ENCODE results near the gene DAZAP1.
A peak's percentile ranks its signal among the peaks of the same experiment; 100 is the strongest.

The DAZAP1 gene

DNA sequence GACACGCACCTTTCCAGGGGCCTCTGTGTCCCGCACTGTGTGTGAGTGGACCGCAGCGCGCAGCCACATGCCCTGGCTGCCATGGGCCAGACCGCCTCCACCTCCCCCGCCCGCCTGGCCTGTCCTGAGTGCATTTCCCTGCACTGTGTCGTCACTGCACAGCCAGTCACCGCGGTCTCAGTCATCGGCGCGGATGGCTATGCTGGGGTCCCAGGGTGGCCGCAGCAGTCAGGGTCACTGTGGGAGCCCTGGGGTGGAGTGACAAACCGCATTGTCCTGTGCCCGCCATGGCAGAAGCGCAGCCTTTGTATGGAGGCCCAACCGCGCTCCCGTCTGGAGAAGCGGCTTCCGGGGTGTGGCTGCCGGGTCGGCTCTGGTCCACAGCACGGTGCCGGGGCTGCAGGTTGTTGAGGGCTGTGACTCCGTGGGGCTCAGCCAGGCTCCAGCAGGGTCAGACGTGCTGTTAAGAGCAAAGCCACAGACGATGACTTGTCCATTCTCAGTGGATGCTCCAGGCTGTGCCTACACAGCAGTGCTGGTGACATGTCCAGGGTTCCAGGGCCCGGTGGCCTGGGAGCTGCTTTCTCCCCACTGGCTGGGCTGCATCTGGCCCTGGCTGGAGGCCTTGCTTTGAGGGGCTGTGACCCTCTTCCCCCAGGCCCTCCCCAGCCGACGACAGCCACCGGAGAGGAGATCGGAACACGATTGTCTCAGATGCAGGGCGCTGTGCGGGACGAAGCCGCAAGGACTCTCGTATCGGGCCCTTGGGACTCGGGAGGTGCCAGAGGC is 30.0 kb upstream of the DAZAP1 start:
- DNase-seq = no peak

DNA sequence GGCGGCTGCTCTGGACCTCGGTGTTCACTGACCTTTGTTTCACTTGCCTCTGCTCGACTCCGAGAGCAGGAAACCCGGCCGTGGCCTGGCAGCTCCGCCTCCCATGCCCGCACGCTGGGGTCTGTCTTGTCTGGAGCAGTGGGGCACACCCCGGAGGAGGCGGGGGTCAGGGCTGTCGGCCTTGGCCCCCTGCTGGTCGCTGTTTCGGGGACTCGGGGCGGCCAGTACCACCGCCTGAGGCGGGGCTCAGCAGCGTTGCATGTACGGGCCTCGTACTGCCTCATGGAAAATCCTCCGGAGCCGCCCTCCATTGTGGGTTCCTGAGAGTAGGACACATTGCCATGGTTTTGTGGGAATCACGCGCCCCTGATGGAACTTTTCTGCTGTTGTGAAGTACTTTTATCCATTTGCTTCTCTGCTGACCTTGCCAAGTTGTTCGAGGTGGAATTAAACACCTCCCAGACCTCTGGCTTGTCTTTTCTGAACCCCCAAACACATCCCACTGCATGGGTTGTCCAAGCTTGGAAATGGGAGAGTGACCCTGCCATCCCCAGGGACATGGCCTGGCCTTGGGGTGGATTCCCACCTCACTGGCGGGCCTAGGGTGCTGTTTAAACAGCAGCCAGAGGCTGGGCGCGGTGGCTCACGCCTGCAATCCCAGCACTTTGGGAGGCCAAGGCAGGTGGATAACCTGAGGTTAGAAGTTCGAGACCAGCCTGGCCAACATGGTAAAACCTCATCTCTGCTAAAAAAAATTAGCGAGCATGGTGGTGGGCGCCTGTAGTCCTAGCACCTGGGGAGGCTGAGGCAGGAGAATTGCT is 29.2 kb upstream of the DAZAP1 start:
- no peak for DNase-seq

DNA sequence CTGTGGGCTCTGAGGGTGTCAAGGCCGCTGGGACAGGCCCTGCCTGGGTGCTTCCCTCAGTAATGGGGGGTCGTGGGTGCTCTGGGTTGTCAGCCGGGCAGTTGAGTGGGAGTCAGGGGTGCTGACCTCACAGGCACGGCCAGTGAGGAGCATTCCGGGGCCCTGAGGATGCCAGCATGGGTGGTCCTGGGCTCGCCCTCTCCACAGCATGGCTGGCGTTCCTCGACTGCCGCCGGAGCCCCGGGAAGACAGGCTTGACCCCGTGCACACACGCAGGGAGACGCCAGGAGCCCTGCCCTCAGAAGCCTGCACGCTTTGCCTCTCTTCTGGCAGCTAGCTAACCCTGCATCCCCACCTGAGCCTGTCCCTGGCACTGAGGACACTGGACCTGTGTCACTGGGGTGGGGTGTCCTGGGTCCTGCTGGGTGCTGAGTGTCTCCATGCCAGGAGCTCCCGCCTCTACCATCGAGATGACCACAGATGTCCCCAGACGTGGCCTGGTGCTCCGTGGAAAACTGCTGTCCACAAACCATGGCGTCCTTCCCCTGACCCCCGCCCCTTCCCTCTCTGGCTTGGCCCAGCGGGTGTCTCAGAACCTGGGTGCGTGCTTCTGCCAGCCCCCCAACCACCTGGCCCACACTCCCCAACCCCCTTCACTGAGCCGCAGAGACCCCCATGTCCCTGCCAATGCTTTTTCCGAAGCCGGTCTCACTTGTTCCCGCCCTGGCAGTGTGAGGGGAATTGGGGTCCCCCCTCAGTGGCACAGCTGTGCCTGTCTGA is 28.1 kb upstream of the DAZAP1 start:
- no peak for DNase-seq

DNA sequence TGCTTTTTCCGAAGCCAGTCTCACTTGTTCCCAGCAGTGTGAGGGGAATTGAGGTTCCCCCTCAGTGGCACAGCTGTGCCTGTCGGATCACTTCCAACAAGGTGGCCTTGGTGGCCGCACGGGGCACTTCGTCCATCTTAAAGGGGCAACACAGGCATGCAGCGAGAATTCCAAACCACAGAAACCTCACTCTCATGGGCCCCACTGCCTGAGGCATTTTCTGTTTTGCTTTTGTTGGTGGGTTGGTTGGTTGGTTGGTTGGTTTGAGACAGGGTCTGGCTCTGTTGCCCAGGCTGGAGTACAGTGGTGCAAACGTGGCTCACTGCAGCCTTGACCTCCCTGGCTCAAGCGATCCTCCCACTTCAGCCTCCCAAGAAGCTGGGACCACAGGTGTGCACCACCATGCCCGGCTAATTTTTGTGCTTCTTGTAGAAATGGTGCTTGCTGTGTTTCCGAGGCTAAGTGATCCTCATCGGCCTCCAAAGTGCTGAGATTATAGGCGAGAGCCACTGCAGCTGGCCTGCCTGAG is 27.4 kb upstream of the DAZAP1 start:
- DNase-seq = no peak

DNA sequence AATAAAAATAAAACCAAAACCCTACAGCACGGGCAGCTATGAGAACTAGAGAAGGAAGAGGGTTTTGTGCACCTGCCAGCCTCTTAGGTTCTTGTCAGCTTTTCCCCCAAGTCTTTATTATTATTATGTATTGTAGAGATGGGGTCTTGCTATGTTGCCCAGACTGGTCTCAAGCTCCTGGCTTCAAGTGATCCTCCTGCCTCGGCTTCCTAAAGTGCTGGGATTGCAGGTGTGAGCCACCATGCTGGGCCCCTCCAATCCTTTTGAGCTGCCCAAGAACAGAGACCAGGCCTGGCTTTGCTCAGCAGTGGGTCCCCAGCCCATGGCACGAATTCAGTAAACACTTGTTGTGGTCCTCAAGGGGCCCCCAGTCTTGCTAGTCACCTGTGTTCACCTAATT is 25.1 kb upstream of the DAZAP1 start:
- DNase-seq = no peak

DNA sequence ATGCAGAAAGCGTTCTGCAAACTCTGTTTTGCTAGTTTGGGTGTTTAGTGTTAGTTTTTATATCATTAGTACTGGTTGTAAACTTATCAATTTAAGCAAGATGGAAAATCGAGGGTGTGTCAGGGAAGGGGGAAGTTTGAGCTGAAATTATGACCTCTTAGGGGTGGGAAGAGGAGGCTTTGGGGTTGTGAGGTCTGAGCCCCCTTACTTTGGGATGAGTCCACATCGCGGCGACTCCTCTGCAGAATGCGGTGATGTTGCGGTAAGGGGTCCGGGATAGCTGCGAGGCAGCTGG is 24.4 kb upstream of the DAZAP1 start:
- no peak for DNase-seq

DNA sequence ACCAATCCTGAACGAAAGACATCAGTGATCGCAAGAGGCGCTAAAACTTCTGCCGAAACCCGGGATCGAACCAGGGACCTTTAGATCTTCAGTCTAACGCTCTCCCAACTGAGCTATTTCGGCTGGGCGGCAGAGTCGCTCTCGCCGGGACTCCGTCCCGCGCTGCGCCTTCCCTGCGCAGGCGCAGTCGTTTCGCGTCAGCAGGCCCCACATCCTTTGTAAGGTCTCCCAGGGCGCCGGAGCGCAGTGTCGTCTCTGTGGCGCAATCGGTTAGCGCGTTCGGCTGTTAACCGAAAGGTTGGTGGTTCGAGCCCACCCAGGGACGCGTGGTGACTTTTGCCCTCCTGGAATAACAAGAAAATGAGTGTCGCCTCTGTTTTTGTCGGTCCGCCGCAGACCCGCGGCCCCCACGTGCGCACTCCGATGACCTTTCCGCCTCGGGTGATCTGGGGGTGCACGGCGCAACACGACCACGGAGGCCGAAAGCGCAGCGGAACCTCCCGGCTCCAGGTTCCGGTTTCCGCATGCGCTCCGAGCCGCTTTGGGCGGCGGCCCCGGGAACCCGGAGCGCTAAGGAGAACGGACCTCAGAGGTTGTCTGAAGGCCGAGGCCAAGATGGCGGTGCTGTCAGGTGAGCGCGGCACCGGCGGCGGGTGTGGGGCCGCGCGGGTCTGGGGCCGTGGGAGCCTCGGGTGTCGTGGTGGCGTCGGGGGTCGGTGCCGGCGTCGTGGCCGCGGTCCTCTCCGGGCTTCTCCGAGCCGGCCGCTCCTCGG is 23.9 kb upstream of the DAZAP1 start, which contains the start of gene NDUFS7:
Gene NDUFS7 (plus strand): TSS at position 596 of the 773 bp plus-strand sequence. CDS start 20 bp downstream, at position 616.
- DNase-seq = peak; percentile 61

DNA sequence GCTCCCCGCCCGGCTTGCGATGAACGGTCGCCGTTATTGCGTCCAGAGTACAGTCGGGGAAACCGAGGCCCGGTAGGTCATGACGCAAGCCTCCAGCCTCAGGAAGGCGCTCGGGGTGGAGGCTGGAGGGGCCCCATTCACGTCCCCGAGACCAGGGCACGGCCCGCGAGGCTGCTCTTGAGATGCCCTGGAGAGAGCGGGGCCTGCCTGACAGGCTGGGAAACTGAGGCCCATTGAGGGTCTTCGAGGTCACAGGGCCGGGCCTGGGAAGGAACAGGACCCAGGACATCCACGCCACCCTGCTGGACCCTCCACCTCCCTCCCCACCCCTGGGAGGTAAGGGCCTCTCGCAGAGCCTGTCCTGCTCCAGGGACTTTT is 23.3 kb upstream of the DAZAP1 start:
- no peak for DNase-seq

DNA sequence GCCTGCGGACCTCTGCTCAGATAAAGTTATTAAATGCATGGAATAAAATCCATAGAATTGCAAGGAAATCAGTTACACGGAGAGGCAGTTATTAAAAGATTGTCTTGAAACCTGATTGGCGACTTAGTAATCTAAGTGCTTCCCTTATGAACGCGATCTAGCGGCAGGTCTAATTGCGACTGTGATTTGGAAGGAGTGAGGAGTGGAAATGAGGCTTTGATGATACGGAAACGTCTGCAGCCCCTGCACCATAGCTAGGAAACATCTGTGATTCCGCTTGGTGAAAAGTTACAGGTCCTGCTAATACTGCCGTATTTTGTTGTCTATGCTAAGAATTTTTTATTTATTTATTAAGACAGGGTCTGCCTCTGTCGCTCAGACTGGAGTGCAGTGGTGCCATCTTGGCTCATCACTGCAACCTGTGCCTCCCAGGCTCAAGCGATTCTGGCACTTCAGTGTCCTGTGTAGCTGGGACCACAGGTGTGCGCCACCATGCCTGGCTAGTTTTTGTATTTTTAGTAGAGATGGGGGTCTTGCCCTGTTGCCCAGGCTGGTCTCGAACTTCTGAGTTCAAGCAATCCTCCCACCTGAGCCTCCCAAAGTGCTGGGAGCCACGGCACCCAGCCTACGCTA is 22.8 kb upstream of the DAZAP1 start:
- no peak for DNase-seq

DNA sequence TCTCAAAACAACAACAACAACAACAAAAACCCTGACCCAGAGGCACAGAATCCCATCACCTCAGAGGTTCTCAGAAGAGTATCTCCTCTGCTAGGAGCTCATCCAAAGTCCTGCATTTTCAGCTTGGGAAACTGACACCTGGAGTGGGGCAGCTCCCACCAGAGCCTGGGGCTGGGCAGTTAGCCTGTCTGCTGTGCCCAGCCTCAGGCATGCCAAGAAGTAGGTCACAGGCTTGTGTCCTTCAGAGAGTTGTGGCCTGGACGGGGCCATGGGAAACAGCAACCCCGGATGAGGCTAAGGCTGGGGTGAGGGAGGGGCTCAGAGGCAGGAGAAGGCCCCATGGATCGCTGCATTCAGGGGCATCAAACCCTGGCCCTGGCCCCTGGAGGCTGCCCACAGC is 21.6 kb upstream of the DAZAP1 start:
- DNase-seq = no peak

DNA sequence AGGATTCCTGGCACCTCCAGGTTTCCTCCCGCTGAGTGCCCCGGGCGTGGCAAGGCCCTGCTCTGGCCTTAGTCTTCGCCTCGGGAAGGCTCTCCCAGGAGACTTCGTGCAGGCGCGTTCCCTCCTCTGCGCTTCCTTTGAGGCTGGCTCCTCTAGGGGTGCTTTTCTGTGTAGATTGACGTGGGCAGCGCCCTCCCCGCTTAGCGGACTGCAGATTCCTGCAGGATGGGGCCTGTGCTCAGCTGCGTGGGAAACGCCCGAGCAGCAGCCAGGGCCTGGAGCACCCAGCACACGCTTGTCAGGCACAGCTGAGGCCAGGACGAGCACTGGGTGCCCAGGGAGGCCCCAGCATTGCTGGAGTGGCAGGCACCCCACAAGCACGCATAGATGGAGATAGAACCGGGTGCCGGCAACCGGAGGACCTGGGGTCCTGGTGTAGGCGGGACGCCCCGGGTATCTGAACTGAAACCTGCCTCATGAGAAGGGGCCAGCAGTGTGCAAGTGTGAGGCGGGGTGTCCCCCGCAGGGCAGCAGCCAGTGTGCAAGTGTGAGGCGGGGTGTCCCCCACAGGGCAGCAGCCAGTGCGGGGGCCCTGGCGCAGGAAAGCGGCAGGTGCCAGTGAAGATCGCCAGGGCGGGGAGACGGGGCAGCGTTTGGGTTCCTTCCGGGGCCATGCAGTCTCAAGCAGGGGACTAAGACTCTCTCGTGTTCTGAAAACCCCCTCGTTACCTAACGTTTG is 20.3 kb upstream of the DAZAP1 start:
- no peak for DNase-seq

DNA sequence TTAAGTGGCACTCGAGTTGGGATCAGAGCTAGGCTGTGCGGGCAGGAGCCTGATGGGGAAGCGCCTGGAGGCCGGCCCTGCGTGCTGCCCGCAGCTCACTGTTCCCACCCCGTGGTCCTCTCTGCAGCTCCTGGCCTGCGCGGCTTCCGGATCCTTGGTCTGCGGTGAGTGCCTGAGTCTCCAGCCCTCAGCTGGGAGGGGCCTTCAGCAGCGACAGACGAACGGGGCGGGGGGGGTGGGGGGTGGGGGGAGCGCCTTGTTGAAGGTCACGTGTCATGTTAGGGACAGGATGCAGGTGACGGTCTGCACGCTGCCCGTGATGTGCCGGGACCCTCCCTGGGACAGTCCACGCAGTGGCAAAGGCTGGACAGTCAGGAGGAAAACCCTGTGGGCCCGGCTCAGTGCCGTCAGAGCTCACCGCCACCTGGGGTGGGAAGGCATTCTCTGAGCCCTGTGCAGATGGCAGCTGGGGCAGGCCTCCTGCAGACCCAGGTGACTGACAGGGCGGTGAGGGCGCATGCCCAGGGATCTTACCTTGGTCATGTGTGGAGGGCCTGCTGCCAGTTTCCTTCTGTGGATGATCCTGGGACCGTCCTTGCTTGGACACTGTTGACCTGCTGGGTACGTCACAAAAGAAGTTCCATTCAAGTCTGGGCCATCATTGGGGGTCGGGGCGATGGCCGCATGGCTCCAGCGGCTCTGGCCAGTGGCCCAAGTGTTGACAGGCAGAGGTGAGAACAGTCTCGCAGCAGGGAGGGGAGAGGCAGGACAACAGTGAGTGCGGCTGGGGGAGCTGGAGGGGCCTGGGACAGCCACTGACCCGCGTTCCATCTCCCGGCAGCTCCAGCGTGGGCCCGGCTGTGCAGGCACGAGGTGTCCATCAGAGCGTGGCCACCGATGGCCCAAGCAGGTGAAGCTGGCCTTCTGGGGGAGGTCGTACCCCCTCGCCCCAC is 19.4 kb upstream of the DAZAP1 start:
- DNase-seq = no peak

DNA sequence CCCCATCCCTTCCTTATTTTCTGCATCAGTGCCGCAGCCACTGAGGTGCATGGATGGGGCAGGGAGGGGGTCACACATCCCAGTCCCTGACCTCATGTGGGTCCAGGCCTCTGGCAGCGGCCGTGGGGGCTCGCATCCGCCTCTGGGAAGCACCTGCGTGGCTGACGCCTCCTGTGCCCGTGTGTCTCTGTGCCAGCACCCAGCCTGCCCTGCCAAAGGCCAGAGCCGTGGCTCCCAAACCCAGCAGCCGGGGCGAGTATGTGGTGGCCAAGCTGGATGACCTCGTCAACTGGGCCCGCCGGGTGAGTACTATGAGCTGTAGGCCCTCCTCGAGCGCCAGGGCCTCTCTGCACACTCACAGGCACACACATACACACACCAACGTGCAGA is 18.8 kb upstream of the DAZAP1 start:
- no peak for DNase-seq

DNA sequence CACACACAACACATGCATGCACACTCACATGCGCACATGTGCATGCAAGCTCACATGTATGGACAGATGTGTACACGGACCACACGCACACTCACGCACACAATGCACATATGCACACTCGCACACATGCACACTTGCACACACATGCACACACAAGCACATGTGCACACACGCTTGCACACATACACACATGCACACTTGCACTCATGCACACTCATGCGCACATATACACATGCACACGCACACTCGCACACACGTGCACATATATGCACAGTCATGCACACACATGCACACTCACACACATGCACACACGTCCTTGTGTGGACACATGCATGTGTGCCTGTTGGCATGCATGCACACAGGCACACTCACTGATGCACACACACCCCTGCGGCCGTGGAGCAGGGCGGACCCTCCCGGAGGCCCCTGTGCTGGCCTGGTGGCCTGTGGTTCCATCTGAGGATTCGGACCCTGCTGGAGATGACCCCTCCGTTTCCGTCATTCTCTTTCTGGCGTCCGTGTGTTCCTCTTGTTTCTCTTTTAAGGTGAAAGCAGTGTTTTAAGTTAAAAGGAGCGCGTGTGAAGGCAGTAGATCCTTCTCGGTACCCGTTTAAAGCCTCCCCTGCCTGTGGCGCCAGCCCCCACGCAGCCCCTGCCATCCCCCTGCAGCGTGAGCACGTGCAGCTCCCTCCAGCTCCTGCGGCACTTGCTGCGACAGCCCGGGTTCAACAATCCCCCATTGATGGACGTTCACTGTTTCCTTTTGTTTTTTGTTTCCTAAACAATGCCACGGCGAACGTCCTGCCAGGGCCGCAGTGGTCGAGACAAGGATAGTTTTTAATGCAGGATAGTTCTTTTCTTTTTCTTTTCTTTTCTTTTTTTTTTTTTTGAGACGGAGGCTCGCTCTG is 18.1 kb upstream of the DAZAP1 start:
- no peak for DNase-seq

DNA sequence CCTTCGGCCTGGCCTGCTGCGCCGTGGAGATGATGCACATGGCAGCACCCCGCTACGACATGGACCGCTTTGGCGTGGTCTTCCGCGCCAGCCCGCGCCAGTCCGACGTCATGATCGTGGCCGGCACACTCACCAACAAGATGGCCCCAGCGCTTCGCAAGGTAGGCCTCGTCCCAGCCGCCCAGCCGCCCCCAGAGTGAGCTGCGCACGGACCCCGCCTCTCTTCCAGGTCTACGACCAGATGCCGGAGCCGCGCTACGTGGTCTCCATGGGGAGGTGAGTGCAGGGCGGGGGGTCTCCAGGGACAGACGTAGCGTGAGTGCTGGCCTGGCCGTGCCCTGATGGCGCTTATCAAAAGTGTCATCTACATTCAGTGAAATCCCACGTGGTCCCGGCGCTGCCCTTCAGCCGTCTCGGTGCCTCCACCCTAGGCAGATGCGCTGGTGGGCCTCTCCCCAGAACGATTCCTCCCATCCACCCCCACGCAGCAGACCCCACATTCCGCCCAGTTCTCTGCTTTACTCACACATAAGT is 16.4 kb upstream of the DAZAP1 start:
- no peak for DNase-seq

DNA sequence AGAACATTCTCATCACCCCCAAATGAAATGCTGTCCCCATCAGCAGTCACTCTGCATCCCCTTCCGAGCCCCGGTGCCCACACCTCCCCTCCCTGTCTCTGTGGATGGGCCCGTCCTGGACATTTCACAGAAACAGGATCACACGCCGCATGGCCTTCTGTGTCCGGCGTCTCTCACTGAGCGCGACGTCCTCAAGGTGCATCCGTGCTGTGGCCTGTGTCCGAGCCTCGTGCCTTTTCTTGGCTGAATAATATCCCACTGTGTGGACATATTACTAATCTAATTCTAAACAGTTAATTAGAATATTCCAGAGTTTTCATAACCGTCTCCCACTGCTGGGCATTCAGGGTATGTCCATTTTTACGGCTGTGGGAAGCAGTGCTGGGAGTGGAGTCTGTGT is 15.0 kb upstream of the DAZAP1 start:
- DNase-seq = no peak

DNA sequence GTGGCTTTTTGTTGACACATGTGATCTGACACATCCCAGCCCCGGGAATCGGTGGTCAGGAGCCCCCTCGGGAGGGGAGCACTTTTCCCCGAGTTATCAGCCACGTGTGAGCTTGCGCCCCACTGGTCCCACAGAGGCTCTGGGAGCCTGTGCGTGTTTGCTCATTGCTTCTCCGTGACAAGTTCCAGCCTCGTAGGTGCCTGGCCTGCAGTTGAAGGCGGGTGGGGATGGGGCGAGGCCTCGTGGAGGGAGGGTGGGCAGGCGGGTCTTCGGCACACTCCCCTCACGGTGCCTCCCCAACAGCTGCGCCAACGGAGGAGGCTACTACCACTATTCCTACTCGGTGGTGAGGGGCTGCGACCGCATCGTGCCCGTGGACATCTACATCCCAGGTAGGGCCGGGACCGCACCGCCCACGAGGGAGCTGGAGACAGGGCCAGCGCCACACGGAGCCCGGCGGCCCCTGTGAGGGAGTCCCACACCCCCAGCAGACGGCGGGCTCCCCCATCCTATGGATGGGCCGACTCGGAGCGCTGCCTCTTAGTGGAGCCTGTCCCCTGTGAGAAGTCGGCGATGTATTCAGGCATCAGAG is 14.4 kb upstream of the DAZAP1 start:
- no peak for DNase-seq

DNA sequence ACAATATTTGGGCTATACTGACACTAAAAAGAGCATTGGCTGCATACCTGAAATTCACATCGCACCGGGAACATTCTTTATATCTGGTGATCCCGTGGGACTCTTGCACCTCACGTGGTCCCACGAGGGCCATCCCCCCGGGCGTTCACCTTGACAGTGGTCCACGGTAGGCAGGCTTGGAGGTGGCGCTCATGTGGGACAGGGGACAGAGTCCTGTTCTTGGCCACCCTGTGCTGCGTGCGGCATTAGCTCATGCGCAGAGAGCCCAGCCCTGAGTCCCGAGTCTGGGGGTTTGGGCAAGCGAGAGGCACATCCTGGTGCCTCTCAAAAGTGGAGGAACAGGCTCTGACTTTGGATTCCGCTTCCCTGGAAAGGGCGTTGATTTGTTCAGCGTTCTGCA is 13.5 kb upstream of the DAZAP1 start:
- no peak for DNase-seq

All from NCI-H748 treated with DMSO at 0.1 percent for 48 hours (cell line).